K562 (cell line): ENCODE results near the gene VILL.

Experiments used
- BRCA1 ChIP-seq, 2 experiments: fragments of 450-650 bp in 1 of 2; sonication (generic) in 1 of 2; formaldehyde crosslinking in 1 of 2; IDR thresholded peaks; 2 replicates each; pipeline versions ENCODE4 v1.5.0 to v1.6.1; 2017 to 2020; ENCODE audit warnings: mild to moderate bottlenecking in 1 of 2, missing genetic modification reagents in 1 of 2
- CBX8 ChIP-seq: fragments of 200-600 bp; sonication (generic); IDR thresholded peaks from 2 replicates; pipeline ENCODE4 v1.6.1; 2012; ENCODE audit warnings: borderline replicate concordance, mixed run types, low read depth, mild to moderate bottlenecking, moderate library complexity, mixed read lengths, low read length, control low read depth, inconsistent platforms; ENCODE audit not compliant: poor library complexity, severe bottlenecking; ENCODE audit errors: extremely low read depth
- EP300 ChIP-seq: IDR thresholded peaks from 2 replicates; pipeline ENCODE4 v1.6.1; 2012; ENCODE audit warnings: low read length, improper control_type of control experiment
- JUN ChIP-seq, 2 experiments: sonication (generic) in 1 of 2; formaldehyde crosslinking in 1 of 2; IDR thresholded peaks; 2 replicates each; pipeline versions ENCODE4 v1.6.1 to v1.8.0; 2012 to 2022; ENCODE audit warnings: borderline replicate concordance in 2 of 2, mild to moderate bottlenecking in 2 of 2, improper control_type of control experiment in 1 of 2, low read depth in 1 of 2, low read length in 1 of 2, missing genetic modification reagents in 1 of 2
- KLF10 ChIP-seq: fragments of 250-450 bp; sonication (Bioruptor Pico); IDR thresholded peaks from 2 replicates; pipeline ENCODE4 v1.6.1; 2021; ENCODE audit warnings: matching md5 sums
- NCOA2 ChIP-seq, 2 experiments: fragments of 450-650 bp; IDR thresholded peaks; 2 replicates each; pipeline ENCODE4 v1.6.1; 2018; ENCODE audit warnings: mild to moderate bottlenecking in 2 of 2, moderate library complexity in 1 of 2; ENCODE audit not compliant: partially characterized antibody in 2 of 2
- TRIM28 ChIP-seq: fragments of 450-650 bp; IDR thresholded peaks from 2 replicates; pipeline ENCODE4 v1.6.1; 2017
- ZNF696 ChIP-seq: fragments of 250-450 bp; sonication (Bioruptor Pico); conservative IDR thresholded peaks from 2 replicates; pipeline ENCODE4 v1.4.0; 2020; ENCODE audit warnings: mild to moderate bottlenecking, moderate library complexity
- ZNF707 ChIP-seq: fragments of 250-450 bp; sonication (Bioruptor Pico); conservative IDR thresholded peaks from 2 replicates; pipeline ENCODE4 v1.8.0; 2022; ENCODE audit warnings: inconsistent platforms, mild to moderate bottlenecking, moderate library complexity
- TF ChIP-seq, protein P1 (sequence below): fragments of 450-650 bp; IDR thresholded peaks from 2 replicates; pipeline ENCODE4 v1.6.1; 2018; ENCODE audit warnings: mild to moderate bottlenecking, low read depth; ENCODE audit not compliant: partially characterized antibody
- TF ChIP-seq, protein P2 (sequence below), 3 experiments: IDR thresholded peaks in 2 of 3; conservative IDR thresholded peaks in 1 of 3; 2 replicates each; pipeline ENCODE4 v1.5.1; 2011 to 2012; ENCODE audit warnings: low read length in 3 of 3, mild to moderate bottlenecking in 3 of 3, control low read depth in 2 of 3, improper control_type of control experiment in 1 of 3, inconsistent platforms in 1 of 3, low read depth in 1 of 3, mixed read lengths in 1 of 3, moderate library complexity in 1 of 3; ENCODE audit not compliant: insufficient read depth in 2 of 3

DNA sequence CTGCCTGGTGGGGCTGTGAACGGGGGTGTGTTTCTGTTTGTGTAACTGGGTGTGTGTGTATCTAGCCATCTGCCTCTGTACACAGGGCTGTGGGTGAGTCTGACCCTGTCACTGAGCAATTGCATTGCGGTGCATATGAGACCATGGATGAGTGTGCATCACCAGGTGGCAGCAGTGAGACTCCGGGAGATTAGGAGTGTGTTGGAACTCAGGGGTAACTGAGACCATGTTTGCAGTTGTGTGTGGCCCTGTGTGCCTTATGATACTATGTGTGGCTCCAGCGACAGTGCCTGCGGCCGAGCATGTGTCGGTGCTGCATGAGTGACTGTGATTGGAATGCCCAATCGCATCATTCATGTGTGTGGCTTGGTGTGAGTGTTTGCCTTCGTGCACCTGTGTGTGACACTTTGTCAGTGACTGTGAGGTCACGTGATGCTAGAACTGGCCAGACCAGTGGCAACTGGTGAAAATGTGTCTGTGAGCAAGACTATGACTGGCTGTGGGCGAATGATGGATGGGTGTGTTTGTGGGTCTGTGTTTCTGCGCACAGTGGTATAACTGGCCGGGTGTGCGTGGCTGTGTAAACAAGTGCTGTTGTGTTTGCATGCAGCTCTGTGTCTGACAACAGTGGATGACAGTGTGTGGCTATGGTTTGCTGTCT lies 14.0 kb downstream of the VILL start:
- TF ChIP-seq ZNF707 (CRISPR knock-in tag) (no peak), JUN (IDR thresholded peaks at IDR 0.05; ENCODE audit: borderline replicate concordance, low read depth, low read length) (no peak), JUN (CRISPR knock-in tag; IDR thresholded peaks at IDR 0.05; ENCODE audit: borderline replicate concordance) (no peak), TRIM28 (no peak), CBX8 (no peak), NCOA2 (IDR thresholded peaks at IDR 0.05; ENCODE audit: partially characterized antibody in 2 of 2) (no peak), KLF10 (CRISPR knock-in tag) (no peak), BRCA1 (IDR thresholded peaks at IDR 0.05) (no peak), BRCA1 (CRISPR knock-in tag; IDR thresholded peaks at IDR 0.05) (no peak), EP300 (no peak), ZNF696 (CRISPR knock-in tag) (no peak)
- TF ChIP-seq, protein P1, sequence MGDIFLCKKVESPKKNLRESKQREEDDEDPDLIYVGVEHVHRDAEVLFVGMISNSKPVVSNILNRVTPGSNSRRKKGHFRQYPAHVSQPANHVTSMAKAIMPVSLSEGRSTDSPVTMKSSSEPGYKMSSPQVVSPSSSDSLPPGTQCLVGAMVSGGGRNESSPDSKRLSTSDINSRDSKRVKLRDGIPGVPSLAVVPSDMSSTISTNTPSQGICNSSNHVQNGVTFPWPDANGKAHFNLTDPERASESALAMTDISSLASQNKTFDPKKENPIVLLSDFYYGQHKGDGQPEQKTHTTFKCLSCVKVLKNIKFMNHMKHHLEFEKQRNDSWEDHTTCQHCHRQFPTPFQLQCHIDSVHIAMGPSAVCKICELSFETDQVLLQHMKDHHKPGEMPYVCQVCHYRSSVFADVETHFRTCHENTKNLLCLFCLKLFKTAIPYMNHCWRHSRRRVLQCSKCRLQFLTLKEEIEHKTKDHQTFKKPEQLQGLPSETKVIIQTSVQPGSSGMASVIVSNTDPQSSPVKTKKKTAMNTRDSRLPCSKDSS = no peak
- TF ChIP-seq, protein P2, sequence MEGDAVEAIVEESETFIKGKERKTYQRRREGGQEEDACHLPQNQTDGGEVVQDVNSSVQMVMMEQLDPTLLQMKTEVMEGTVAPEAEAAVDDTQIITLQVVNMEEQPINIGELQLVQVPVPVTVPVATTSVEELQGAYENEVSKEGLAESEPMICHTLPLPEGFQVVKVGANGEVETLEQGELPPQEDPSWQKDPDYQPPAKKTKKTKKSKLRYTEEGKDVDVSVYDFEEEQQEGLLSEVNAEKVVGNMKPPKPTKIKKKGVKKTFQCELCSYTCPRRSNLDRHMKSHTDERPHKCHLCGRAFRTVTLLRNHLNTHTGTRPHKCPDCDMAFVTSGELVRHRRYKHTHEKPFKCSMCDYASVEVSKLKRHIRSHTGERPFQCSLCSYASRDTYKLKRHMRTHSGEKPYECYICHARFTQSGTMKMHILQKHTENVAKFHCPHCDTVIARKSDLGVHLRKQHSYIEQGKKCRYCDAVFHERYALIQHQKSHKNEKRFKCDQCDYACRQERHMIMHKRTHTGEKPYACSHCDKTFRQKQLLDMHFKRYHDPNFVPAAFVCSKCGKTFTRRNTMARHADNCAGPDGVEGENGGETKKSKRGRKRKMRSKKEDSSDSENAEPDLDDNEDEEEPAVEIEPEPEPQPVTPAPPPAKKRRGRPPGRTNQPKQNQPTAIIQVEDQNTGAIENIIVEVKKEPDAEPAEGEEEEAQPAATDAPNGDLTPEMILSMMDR (IDR thresholded peaks at IDR 0.05 in 2 of 3, conservative IDR thresholded peaks at IDR 0.05 in 1 of 3; ENCODE audit: insufficient read depth in 2 of 3, low read depth in 1 of 3, low read length in 3 of 3) = peak; percentile 84 to 93 (median 88)
